Activated CD4-positive, alpha-beta T cell treated with anti-CD3 and anti-CD28 coated beads, Interleukin-2, Interleukin-6, amounts not matched to agents 100 ng/mL and 50 ng/mL, durations not matched to agents 16 hours and 8 hours (primary cell): Measurements from ENCODE around the gene CORO7.
"Not testable (repeated sequence)": the region's sequence is repeated elsewhere in the genome, so short reads cannot be mapped to it uniquely, and the experiment has no call there.

Experiments
- DNase-seq: peaks from one replicate; pipeline ENCODE4 v3.0.0-alpha.2; 2020

The CORO7 gene

GRCh38 chr16:4350365-4350786 is 66.0 kb downstream of the CORO7 start:
- no peak for DNase-seq

DNA sequence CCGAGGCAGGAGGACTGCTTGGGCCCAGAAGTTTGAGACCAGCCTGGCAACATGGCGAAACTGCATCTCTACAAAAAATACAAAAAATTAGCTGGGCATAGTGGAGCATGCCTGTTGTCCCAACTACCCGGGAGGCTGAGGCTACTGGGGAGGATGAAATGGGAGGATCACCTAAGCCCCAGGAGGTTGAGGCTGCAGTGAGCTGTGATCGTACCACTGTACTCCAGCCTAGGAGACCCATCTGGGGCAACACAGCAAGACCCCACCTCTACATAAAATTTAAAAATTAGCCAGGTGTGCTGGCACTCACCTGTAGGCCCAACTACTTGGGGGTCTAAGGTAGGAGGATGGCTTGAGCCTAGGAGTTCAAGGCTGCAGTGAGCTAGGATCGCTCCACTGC is 67.1 kb downstream of the CORO7 start:
- DNase-seq, result no peak

- no peak for DNase-seq
Measured at GRCh38 chr16:4347765-4348509, 68.5 kb downstream of the CORO7 start.

DNA sequence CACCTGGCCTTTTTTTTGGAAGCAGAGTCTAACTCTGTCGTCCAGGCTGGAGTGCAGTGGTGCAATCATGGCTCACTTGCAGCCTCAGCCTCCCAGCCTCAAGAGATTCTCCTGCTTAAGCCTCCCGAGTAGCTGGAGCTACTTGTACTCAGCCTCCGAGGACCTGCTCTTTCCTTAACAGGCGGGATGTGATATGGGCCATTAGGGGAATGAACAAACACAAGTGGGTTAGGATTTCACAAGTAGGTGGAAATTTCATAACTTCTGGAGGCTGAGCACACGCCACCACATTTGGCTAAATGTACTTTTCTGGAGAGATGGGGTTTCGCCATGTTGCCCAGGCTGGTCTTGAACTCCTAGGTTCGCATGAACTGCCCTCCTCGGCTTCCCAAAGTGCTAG is 69.4 kb downstream of the CORO7 start:
- DNase-seq, result no peak

DNA sequence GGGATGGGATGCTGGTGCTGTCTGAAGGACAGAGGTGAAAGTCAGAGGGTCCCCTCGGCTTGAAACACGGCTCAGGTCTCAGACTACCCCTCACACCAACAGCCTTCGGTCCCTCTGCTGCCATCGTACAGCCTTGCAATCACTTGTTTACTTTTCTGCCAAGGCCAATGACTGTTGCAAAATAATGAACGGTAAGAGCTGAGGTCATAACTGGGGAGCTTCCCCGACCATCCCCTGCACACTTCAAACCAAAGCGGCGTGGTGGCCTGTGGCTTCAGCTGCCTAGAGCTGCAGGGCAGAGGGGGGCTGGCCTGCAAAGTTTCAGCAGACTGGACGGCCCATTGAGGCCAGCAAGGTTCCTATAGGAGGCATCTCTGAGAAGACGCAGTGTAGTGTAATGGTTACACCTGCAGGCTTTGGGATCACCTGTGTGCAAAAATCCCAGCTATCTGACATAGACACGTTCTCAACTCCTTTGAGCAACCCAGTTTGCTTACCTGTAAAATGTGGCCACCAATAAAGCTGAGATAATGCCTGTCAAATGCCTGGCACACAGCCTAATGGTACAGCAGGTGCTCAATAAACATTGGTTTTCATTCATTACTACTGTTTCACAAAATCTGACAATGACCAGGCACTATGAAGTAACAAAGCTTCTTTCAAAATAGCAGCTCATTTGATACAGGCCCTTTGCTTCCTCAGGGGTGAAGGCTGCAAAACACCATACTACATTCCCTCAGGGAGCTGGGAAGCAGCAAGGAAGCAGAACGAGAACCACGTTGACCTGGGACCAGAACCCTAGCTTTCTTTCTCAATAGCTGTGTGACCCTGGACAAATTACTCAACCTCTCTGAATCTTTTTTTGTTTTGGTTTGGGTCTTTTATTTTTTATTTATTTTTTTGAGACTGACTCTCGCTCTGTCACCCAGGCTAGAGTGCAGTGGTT is 70.3 kb downstream of the CORO7 start:
- no peak for DNase-seq

DNA sequence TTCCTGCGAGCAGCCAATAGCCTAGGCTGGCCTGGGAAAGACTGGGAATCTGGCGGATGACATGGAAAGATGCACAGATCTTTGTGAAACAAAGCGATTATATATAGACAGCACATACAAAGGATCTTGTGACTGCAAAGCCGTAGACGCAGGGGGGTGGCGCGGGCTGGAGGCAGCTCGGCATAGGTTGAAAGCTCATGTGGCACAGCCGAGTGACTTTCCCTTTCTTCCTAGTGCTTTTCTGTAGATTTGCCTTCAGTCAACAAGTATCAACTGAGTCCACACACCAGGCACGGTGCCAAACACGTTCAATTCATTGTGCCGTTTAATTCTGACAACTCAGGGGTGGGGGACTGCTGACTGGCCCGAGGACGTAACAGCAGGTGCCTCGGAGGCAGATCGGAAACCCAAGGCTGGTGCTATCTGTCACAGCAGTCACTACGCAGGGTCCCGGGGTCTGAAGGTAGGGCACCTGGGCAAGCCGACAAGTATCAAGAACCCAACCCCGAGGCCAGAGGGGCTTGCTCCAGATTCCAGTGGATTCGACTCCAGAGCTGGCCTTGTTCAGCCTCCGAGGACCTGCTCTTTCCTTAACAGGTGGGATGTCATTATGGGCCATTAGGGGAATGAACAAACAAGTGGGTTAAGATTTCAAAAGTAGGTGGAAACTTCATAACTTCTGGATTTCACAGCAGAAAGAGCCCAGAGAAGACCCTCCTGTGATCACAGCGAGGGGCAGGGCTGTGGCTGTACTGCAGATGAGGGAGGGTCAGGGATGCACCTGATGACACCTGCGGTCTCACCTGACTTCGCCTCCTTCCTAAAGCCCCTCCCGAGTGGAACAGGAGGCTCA is 71.2 kb downstream of the CORO7 start:
- DNase-seq, result no peak

- DNase-seq, result not testable (repeated sequence)
Measured at GRCh38 chr16:4344300-4344982, 72.0 kb downstream of the CORO7 start.

DNA sequence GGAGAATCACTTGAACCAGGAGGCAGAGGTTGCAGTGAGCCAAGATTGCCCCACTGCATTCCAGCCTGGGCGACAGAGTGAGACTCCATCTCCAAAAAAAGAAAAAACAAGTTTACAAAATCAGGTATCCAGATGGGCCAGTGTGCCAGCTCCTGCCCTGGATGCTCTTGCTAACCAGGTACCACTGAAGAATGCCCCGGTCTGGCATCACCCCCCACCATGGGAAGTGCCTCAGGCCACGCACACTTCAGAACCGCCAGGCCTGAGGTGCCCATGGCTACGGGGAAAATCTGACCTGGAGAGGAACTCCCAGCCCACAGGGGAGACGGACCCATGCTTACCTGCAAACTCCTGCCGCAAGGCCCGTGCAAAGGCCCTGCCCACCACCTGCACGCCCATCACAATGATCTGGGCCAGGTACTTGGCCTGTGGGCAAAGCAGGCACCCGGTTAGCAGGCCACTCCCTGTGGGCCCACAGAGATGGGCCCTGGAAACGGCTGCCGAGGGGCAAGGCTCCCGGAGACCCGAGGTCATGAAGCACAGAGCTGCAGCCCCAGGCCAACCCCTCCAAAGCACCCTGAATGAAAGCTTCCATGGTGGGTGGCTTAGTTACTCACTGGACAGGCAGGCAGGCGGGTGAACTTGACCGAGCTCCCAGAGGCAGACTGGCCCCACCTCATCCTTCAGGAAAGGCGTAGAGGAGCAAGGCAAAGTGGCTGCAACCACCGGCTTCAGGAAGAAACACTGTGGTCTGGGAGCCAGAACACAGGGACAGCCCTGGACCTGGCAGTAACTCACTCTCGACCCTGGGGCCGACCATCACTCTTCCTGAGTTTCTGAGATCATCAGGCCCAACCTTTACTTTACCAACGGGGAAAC is 73.3 kb downstream of the CORO7 start:
- DNase-seq, result no peak

DNA sequence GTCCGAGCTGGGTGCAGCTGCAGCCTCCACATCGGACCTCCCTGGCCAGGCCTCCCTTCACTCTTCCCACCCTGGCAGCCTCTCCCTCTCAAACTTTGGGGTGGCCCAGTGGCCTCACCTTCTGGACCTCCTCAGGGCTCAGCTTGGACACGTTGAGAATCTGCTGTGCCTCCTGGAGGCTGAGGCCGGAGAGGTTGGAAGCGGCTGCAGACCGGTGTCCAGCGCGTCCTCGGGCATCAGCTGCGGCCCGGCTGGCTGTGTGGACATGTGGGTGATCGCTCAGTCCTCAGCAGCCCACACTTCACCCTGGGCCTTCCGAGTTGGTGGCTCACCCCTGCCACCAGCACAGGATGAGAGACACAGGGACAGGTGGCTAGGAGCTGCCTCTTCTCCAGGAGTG is 75.1 kb downstream of the CORO7 start:
- no peak for DNase-seq

GRCh38 chr16:4340443-4340842 is 76.0 kb downstream of the CORO7 start:
- no peak for DNase-seq

- no peak for DNase-seq
Measured at GRCh38 chr16:4339909-4340308, 76.5 kb downstream of the CORO7 start.

DNA sequence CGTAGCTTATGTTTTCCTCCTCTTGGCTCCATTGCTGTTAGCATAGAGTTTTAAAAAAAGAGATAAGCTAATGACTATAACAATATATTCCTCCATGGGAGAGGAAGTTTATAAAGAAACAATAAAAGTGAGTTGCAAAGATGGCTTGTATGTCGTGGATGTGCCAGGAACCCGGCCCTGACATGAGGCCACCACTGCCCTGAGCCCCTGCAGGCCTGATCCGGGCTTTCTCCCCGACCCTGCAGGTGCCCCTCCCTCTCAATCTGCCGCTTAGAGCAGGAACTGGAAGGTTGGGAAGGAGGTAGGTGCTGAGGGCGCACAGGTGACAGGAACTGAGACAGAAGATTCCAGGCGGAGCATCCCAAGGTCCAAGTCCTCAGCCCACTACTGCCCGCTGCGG is 76.9 kb downstream of the CORO7 start:
- no peak for DNase-seq

DNA sequence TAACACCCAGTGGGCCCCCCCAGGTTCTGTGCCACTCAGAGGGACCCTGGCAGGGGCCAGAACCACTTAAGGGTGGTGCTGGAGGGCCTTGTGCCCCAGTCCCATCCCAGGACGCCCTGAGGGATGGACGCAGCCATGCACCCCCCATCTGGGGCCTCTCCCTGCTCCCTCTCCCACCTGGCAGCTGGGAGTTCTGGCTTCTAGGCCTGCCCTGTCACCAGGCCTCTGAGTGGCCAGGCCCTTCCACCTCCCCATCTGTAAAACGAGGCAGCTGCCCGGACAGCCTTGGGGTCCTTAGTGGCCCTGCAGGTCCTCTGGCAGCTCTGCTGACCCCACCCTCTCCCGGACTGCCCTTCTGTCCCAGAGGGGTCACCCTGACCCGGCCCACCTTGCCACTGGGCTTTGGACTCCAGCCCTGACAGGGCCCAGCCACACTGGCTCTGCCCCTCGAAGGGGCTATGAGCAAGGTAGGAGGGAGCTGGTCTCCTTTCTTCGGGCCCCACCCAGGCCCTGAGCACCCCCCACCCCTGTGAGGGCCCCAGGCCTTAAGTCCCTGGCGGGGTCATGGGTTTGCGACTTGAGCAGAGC is 77.6 kb downstream of the CORO7 start:
- DNase-seq, result no peak

DNA sequence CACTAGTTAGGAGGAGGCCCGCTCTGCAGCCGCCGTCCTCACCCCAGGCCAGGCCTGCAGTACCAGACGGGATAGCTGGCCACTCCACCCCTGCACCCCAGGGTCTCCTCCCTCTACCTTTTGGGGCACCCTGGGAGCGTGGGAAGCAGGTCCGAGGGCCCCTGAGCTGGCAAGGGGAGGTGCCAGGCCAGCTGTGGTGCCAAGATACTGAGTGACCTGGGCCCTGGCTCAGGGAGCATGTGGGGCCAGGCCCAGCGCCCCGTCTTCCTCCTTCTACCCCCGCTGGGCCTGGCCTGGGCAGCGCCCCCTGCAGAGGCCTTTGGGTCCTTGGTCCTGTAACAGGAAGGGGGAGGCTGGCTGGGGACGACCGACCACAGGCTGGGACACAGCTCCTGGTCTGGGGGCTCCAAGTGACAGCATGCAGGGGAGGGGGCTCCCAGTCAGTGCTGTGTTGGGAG is 78.2 kb downstream of the CORO7 start:
- no peak for DNase-seq

DNA sequence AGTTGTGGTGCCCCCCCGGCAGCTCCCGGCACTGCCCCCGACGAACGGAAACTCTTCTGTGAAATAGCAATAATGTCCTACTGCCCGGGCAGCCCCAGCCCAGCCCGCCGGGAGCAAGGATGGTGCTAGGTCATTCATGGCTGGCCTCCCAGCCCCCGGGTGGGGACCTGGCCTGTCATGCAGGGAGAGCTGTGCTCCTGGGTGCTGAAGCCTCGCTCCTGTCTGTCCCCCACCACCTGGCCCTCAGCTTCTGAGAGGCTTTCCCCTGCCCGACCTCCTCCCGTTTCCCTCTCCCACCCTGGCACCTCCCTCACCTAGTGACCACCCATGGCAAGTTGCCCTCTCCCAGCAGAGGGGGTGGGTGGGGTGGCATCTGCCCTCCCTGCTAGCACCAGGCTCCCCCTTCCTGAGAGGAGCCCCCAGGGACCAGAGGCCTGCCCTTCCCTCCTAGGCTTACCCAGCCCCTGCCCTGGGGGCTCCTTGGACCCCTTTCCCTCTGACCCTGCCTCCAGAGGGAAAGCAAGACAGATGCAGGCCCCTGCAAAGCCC is 78.8 kb downstream of the CORO7 start:
- DNase-seq, result no peak

GRCh38 chr16:4336701-4337539 is 79.5 kb downstream of the CORO7 start:
- DNase-seq, result no peak

GRCh38 chr16:4334724-4335495 is 81.5 kb downstream of the CORO7 start:
- DNase-seq, result no peak

DNA sequence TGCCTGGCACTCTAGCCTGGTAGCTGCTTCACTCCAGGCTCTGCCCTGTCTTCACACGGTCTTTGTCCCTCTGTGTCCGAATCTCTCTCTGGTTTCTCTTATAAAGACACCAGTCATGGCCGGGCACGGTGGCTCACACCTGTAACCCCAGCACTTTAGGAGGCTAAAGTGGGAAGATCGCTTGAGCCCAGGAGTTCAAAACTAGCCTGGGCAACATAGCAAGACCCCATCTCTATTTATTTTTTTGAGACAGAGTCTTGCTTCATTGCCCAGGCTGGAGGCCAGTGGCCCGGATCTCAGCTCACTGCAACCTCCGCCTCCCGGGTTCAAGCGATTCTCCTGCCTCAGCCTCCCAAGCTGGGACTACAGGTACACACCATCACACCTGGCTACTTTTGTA is 82.7 kb downstream of the CORO7 start:
- DNase-seq, result not testable (repeated sequence)

- DNase-seq, result no peak
Measured at GRCh38 chr16:4333308-4333638, 83.1 kb downstream of the CORO7 start.
